T-helper 17 cell (primary cell): ENCODE data around the gene ABCA7. TPM values are rescaled to one million over a fixed set of nuclear protein-coding genes. Genes with fewer than 3 reads are reported as not detected.

ENCODE experiments used
- ATAC-seq: fragments of 150-1000 bp; cut with Tn5 transposase; 2 replicates; pipeline ENCODE4 v1.10.0; 2021; ENCODE audit warnings: mild to moderate bottlenecking, moderate library complexity
- DNase-seq, 3 donors: peaks; one replicate each; pipeline versions ENCODE4 v3.0.0 to v3.0.0-alpha.2; 2020 to 2021
- H3K9me3 ChIP-seq: one replicate; pipeline ENCODE4 v1.7.0; 2013; ENCODE audit warnings: low read length, mild to moderate bottlenecking; ENCODE audit not compliant: control insufficient read depth, poor library complexity, severe bottlenecking
- H3K27ac Mint-ChIP-seq: one replicate; pipeline ENCODE4 v1.8.0; 2022; ENCODE audit warnings: mild to moderate bottlenecking, moderate library complexity, mixed read lengths
- H3K27me3 Mint-ChIP-seq: one replicate; pipeline ENCODE4 v1.8.0; 2022; ENCODE audit warnings: mixed read lengths
- H3K36me3 Mint-ChIP-seq: one replicate; pipeline ENCODE4 v1.8.0; 2022; ENCODE audit warnings: low read depth, mixed read lengths
- H3K4me1 Mint-ChIP-seq: one replicate; pipeline ENCODE4 v1.8.0; 2022; ENCODE audit warnings: mild to moderate bottlenecking, mixed read lengths
- H3K4me3 Mint-ChIP-seq: one replicate; pipeline ENCODE4 v1.8.0; 2022; ENCODE audit warnings: mild to moderate bottlenecking, moderate library complexity, mixed read lengths
- total RNA-seq, 4 donors: library from RNA in 2 of 4; stranded (reverse) in 2 of 4; gene quantifications; one replicate each; pipeline ENCODE4 v1.2.3 and lab custom pipeline; 2022 to 2026

ABCA7 gene
- total RNA-seq, 2 donors from 2014 or later, result 107 to 112 TPM

- Mint-ChIP-seq H3K4me1 (peaks cover 27% of the 10 kb centered on the region), H3K4me3 (peak overlapping the region; percentile 97), H3K36me3 (no peaks in the 10 kb centered on the region), H3K27ac (peak overlapping the region; percentile 97), H3K27me3 (no peaks in the 10 kb centered on the region)
- no peak for DNase-seq
- ATAC-seq, result no peak
- no peaks in the 10 kb centered on the region for H3K9me3 ChIP-seq
These were observed 54.1 kb downstream of the ABCA7 start for GRCh38 chr19:1093811-1094553.

- no peaks in the 10 kb centered on the region for H3K27me3 Mint-ChIP-seq
- no peaks in the 10 kb centered on the region for H3K9me3 ChIP-seq
- DNase-seq, result no peak
- peak overlapping the region; percentile 97 for H3K4me3 Mint-ChIP-seq
- peaks cover 27% of the 10 kb centered on the region for H3K4me1 Mint-ChIP-seq
- peak overlapping the region; percentile 97 for H3K27ac Mint-ChIP-seq
- no peak for ATAC-seq
- no peaks in the 10 kb centered on the region for H3K36me3 Mint-ChIP-seq
These were observed 54.7 kb downstream of the ABCA7 start for GRCh38 chr19:1094655-1094977.

GRCh38 chr19:1094978-1095701 lies 55.2 kb downstream of the ABCA7 start, which contains the start of gene POLR2E:
Gene POLR2E, minus strand, starts transcription at chr19:1095375. Its CDS starts 60 bp downstream, at chr19:1095315.
- Mint-ChIP-seq H3K27ac (peak within 1 kb of the TSS; percentile 97), H3K4me3 (peak within 1 kb of the TSS; percentile 97), H3K27me3 (no peaks in the 10 kb centered on the region), H3K36me3 (no peaks in the 10 kb centered on the region), H3K4me1 (peaks cover 30% of the 10 kb centered on the region)
- no peaks in the 10 kb centered on the region for H3K9me3 ChIP-seq
- peak; percentile 98 to 99 (median 99) for DNase-seq
- ATAC-seq, result peak; percentile 91

GRCh38 chr19:1097810-1098176 lies 57.9 kb downstream of the ABCA7 start:
- H3K4me1 Mint-ChIP-seq, result peaks cover 36% of the 10 kb centered on the region
- peak overlapping the region; percentile 91 for H3K27ac Mint-ChIP-seq
- DNase-seq (no peak), ATAC-seq (no peak)
- no peaks in the 10 kb centered on the region for H3K9me3 ChIP-seq
- H3K36me3 Mint-ChIP-seq, result no peaks in the 10 kb centered on the region
- no peaks in the 10 kb centered on the region for H3K27me3 Mint-ChIP-seq
- no peak overlapping the region for H3K4me3 Mint-ChIP-seq

- ATAC-seq (no peak), DNase-seq (no peak)
- no peaks in the 10 kb centered on the region for H3K9me3 ChIP-seq
- Mint-ChIP-seq H3K4me3 (peak overlapping the region; percentile 10), H3K4me1 (peaks cover 35% of the 10 kb centered on the region), H3K27ac (peak overlapping the region; percentile 91), H3K36me3 (no peaks in the 10 kb centered on the region), H3K27me3 (no peaks in the 10 kb centered on the region)
These were observed 58.5 kb downstream of the ABCA7 start for GRCh38 chr19:1098177-1099051.

GRCh38 chr19:1101337-1101698 lies 61.4 kb downstream of the ABCA7 start:
- Mint-ChIP-seq H3K4me1 (peaks cover 21% of the 10 kb centered on the region), H3K4me3 (peak overlapping the region; percentile 12)
- DNase-seq, result no peak

GRCh38 chr19:1102407-1103131 lies 62.7 kb downstream of the ABCA7 start:
- DNase-seq, result peak in 1 of 3 donors; percentile 8
- peak overlapping the region; percentile 91 for H3K27ac Mint-ChIP-seq
- ATAC-seq, result no peak
- H3K4me3 Mint-ChIP-seq, result peak overlapping the region; percentile 55
- no peaks in the 10 kb centered on the region for H3K9me3 ChIP-seq
- H3K36me3 Mint-ChIP-seq, result no peaks in the 10 kb centered on the region
- H3K4me1 Mint-ChIP-seq, result peaks cover 22% of the 10 kb centered on the region
- H3K27me3 Mint-ChIP-seq, result no peaks in the 10 kb centered on the region

More at GRCh38 chr19:1101337-1101698, 61.4 kb downstream of the ABCA7 start:
- ATAC-seq, result no peak
- Mint-ChIP-seq H3K27ac (peak overlapping the region; percentile 81), H3K36me3 (no peaks in the 10 kb centered on the region), H3K27me3 (no peaks in the 10 kb centered on the region)
- no peaks in the 10 kb centered on the region for H3K9me3 ChIP-seq

- Mint-ChIP-seq H3K27ac (peak overlapping the region; percentile 91), H3K36me3 (no peaks in the 10 kb centered on the region), H3K4me1 (peaks cover 20% of the 10 kb centered on the region), H3K4me3 (peak overlapping the region; percentile 76), H3K27me3 (no peaks in the 10 kb centered on the region)
- ATAC-seq (no peak), DNase-seq (no peak)
- no peaks in the 10 kb centered on the region for H3K9me3 ChIP-seq
These were observed 63.3 kb downstream of the ABCA7 start for GRCh38 chr19:1103132-1103707.

- H3K4me3 Mint-ChIP-seq, result peak within 1 kb of the TSS; percentile 80
- H3K36me3 Mint-ChIP-seq, result no peaks in the 10 kb centered on the region
- H3K27ac Mint-ChIP-seq, result peak within 1 kb of the TSS; percentile 91
- no peaks in the 10 kb centered on the region for H3K9me3 ChIP-seq
- DNase-seq (peak; percentile 95 to 98 (median 97)), ATAC-seq (peak; percentile 88)
- H3K27me3 Mint-ChIP-seq, result no peaks in the 10 kb centered on the region
- H3K4me1 Mint-ChIP-seq, result peaks cover 17% of the 10 kb centered on the region
These were observed 63.9 kb downstream of the ABCA7 start, which contains the start of gene GPX4 for GRCh38 chr19:1103708-1104310. Gene GPX4, plus strand, starts transcription at chr19:1103994. Its CDS starts 50 bp downstream, at chr19:1104044.

GRCh38 chr19:1104311-1105007 lies 64.6 kb downstream of the ABCA7 start:
- H3K4me1 Mint-ChIP-seq, result peaks cover 15% of the 10 kb centered on the region
- no peak overlapping the region for H3K27ac Mint-ChIP-seq
- H3K36me3 Mint-ChIP-seq, result no peaks in the 10 kb centered on the region
- H3K9me3 ChIP-seq, result no peaks in the 10 kb centered on the region
- H3K27me3 Mint-ChIP-seq, result no peaks in the 10 kb centered on the region
- ATAC-seq, result peak; percentile 55
- peak; percentile 60 to 77 (median 73) for DNase-seq
- H3K4me3 Mint-ChIP-seq, result peak overlapping the region; percentile 80

- Mint-ChIP-seq H3K4me3 (peak overlapping the region; percentile 80), H3K27me3 (no peaks in the 10 kb centered on the region), H3K27ac (no peak overlapping the region), H3K36me3 (no peaks in the 10 kb centered on the region), H3K4me1 (peaks cover 12% of the 10 kb centered on the region)
- DNase-seq (no peak), ATAC-seq (no peak)
- H3K9me3 ChIP-seq, result no peaks in the 10 kb centered on the region
These were observed 65.3 kb downstream of the ABCA7 start for GRCh38 chr19:1105008-1105872.
